ENCODE data around the gene NBR1.
"Not testable (repeated sequence)": the region's sequence is repeated elsewhere in the genome, so short reads cannot be mapped to it uniquely, and the experiment has no call there.

NBR1 gene

DNA sequence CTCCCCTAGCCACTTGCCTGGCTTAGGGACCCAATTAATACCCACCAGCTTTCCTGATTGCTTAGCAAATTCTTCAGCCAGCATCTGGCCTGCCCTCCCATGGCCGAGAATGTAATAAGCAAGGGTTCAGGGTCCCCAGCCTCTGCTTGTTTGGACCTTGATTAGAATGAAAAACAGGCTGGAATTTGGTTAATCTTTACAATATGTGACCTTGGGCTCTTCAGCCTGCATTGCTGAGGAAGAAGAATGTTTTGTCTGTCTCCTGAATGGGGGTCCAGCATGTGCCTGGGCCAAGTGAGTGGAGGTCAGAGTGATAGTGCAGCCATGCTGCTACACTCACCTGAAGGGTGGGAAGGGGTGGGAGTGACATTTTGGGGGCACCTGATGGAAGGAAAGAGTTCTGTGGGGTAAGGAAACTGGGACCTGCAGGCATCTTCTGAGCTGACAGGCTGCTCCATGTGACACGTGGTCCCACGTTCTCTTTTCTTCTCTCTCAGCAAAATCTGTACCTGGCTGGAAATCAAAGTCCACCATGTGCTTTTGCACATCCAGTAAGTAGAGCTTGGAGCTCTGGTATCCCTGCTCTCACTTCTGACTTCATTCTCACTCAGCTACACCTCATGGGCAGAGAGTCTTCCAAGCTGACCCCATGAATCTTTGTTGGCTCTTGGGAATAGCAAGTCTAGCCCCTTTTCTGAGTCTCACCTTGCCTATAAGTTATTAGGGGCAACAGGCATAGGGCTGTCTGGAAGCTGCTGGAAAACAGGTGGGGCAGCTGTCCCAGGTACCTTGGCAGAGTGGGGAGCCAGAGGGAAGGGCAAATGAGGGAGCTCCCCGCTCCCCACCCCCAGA lies 46.0 kb downstream of the NBR1 start:
- no peak for DNase-seq

DNA sequence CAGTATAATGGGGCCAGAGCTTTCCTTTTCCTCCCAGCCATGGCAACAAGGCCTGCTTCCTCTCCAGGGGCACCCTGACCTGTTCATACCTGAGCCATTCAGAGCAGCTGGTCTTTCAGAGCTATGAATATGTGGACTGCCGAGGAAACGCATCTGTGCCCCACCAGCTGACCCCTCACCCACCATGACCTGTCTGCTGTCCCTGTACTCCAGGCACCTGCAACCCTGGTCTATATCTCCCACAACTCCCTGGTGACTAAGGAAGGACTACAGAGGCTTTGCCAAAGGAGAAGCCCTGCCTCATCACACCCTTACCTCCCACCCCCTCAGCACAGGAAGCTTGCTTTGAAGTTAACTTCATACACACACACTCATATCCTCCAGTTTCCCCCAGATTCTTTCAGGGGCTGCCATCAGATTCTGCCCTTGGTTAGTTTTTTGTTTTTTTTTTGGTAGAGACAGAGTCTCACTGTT lies 46.6 kb downstream of the NBR1 start:
- DNase-seq: peak; percentile 35

- no peak for DNase-seq
Measured at GRCh38 chr17:43219001-43219400, 48.0 kb downstream of the NBR1 start.

- no peak for DNase-seq
Measured at GRCh38 chr17:43219746-43220380, 48.8 kb downstream of the NBR1 start.

- no peak for DNase-seq
Measured at GRCh38 chr17:43220511-43221125, 49.6 kb downstream of the NBR1 start.

GRCh38 chr17:43224146-43224705 lies 53.2 kb downstream of the NBR1 start:
- no peak for DNase-seq

DNA sequence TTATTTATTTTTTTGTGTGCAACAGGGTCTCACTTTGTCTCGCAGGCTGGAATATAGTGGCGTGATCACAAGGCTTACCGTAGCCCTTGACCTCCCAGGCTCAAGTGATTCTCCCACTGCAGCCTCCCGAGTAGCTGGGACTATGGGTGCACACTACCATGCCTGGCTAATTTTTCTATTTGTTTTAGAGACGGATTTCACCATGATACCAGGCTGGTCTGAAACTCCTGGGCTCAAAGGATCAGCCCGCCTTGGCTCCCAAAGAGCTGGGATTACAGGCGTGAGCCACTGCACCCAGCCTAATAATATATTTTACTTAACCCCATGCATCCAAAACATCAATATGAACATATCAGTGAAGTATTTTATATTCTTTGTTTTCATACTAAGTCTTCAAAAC lies 55.4 kb downstream of the NBR1 start:
- DNase-seq: no peak

DNA sequence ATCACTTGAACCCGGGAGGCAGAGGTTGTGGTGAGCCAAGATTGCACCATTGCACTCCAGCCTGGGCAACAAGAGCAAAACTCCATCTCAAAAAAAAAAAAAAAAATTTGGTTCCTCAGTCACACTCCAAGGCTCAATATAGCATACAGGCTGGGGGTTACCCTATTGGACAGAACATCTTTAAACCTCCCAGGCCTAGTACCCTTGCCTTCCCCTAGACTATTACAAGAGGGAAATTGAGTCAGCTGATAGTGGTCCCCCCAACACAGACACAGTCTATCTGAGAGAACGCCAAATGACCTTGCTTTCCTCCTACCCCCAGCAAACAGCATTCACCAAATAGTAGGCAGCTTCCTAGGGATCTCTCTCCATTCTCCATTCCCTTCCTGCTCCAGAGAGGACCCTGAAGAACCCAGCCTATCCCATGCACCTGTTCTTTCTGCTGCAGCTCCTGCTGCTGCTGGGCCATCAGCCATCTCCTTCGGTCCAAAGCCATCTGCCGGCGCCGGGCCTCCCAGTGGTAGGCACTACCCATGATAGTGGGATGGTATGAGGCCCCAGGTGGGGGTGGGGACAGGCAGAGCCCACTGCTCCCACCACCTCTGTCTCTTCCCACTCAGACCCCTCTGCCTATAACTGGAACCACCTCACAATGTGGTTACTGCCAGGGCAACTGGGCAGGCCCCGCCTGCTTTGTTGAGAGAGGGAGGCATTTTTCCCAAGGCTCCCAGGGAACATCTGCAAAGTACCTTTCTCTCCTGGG lies 57.2 kb downstream of the NBR1 start, which contains the start of gene CCDC200:
Gene CCDC200, minus strand, starts transcription at position 604 of the 763 bp plus-strand sequence. Its CDS starts 69 bp downstream, at position 535.
- DNase-seq: not testable (repeated sequence)

- DNase-seq: not testable (repeated sequence)
Measured at GRCh38 chr17:43231205-43232020, 60.4 kb downstream of the NBR1 start.

DNA sequence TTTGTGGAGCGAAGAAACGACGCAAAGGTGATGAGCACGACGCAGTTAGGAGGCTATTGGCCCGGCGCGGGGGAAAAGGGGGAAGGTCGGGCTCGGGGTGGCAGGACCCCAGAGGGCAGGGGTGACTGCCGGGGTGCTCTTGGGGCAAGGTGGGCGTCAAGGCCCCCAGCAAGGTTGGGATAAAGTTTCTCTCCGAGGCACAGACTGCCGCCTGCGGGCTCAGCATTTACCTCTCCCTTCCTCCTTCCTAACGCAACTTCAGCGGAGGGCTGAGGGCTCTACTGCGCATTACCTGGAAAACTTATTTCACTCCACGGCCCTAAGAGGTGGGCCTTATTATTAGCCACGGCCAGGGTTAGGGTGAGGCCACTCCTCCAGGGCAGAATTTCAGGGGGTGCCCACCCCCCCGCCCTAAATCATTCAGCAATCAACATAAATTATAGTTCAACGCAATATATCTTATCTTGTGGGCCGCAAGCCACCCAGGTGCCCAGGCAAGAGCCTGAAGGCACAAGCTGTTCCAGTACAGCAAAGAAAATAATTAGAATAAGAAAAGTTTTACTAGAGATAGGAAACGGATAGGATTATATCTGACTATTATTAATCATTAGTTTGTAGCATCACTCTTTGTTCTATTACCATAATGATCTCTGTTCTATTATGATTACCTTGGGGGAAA lies 61.1 kb downstream of the NBR1 start:
- DNase-seq: not testable (repeated sequence)

DNA sequence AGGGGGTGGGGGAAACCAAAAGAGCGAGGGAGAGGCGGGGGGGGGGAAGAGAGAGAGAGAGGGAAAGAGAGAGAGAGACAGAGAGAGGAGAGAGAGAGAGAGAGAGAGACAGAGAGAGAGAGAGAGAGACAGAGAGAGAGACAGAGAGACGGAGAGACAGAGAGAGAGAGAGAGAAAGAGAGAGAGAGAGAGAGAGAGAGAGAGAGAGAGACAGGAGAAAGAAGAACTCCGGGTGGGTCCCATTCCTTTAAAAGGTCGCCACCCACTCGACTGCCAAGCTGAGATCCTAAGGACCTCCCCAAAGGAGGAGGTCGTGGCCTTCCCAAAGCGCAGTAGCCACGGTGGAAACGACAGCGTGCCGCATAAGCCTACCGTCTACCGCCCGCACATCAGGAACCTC lies 62.2 kb downstream of the NBR1 start:
- not testable (repeated sequence) for DNase-seq

DNA sequence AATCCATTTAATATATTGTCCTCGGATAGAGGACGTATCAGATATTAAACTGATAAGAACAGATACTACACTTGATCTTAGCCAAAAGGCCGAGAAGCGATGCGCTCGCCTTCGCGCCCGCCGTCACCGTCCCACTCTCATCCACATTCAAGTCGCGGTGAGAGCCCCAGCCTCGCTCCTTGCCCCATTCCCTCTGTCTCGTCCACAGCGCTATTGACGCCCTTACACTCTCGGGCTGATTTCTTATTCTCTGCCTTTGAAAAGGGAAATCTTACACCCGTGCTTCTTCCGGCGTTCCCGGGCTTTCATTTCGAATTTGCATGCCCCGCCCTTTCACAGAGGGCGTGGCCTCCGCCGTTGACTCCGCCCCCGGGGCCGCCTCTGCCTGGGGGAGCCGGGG lies 62.9 kb downstream of the NBR1 start, which contains the start of gene RNU2-1:
Gene RNU2-1, minus strand, starts transcription at position 101 of the 400 bp plus-strand sequence.
- DNase-seq: not testable (repeated sequence)

GRCh38 chr17:43239597-43239996 lies 68.6 kb downstream of the NBR1 start:
- DNase-seq: not testable (repeated sequence)

DNA sequence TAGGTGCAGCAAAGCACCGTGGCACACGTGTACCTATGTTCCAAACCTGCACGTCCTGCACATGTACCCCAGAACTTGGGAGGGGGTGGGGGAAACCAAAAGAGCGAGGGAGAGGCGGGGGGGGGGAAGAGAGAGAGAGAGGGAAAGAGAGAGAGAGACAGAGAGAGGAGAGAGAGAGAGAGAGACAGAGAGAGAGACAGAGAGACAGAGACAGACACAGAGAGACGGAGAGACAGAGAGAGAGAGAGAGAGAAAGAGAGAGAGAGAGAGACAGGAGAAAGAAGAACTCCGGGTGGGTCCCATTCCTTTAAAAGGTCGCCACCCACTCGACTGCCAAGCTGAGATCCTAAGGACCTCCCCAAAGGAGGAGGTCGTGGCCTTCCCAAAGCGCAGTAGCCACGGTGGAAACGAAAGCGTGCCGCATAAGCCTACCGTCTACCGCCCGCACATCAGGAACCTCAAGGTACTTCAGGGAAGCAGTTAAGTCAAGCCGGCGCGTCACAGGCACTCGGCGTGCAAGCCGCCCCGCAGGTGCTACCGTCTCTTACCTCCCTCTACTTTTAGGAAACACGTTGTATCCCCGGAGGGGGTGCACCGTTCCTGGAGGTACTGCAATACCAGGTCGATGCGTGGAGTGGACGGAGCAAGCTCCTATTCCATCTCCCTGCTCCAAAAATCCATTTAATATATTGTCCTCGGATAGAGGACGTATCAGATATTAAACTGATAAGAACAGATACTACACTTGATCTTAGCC lies 69.8 kb downstream of the NBR1 start:
- DNase-seq: not testable (repeated sequence)

GRCh38 chr17:43246456-43246855 lies 75.4 kb downstream of the NBR1 start:
- not testable (repeated sequence) for DNase-seq

Data from stimulated activated CD4-positive, alpha-beta T cell treated with anti-CD3 and anti-CD28 coated beads, Interleukin-1b, Interleukin-23, amount 100 ng/mL, for 48 hours (primary cell).